Measurements from ENCODE around the gene TCP11L2. TPM values are rescaled to one million over a fixed set of nuclear protein-coding genes. Genes with fewer than 3 reads are reported as not detected.
A peak's percentile ranks its signal among the peaks of the same experiment; 100 is the strongest.

Gene TCP11L2
- total RNA-seq, 2 experiments from 2014 or later = 7.3 to 7.7 TPM

DNA sequence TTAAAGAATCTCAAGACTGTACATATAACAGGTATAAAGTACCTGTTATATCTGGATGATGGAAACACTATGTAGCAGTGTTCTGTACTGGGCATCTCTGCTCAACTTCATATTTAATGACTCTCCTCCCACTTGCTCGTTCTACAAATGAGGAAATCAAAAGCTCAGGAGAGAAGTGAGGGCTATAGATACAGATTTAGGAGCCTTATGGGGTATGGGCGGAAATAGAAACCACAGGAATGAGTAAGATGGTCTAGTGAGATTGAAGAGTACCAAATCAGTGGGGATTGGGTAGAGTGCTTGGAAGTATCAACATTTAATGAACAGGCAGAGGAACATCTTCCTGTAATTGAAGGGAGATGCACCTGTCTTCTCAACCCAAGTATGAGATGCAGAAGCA is 31.2 kb downstream of the TCP11L2 start:
- Mint-ChIP-seq H3K27me3 (no peaks in the 10 kb centered on the region), H3K27ac (no peak overlapping the region), H3K36me3 (peaks cover 10% of the 10 kb centered on the region), H3K9me3 (no peaks in the 10 kb centered on the region), H3K4me1 (peaks cover 13% of the 10 kb centered on the region), H3K4me3 (no peak overlapping the region)
- DNase-seq = no peak

DNA sequence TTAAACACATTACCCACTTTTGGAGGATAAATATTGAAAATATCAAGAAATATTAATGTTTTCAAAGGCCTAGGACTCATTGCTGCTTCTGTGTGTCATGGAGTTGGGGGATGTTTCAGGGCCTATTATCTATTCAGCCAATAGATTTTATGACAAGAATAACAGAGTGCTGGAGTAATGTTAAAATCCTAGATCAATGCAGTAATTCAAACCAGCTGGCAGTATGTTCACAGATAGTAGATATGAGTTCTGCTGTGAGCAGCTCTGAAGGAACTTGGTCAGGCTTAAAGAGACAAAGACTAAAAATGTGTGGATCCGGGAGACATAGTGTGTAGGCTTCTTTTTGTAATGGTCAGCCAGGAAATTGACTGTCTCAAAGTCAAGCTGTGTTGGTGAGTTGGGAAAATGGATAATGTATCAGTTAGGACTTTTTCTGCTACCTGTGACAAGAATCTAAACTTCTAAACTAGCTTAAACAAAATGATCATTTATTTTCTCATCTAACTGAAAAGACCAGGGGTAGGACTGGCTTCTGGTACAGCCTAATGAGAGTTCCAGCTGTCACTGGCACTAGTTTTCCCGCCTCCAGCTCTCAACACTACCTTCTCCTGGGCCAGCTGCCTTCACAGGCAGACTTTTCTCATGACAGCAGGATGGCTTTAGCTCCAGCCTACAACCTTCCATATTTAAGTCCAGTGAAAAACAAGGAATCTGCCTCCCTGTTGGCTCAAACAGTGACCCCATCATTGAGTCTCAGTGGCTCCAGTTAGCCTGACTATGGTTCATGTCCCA is 38.7 kb downstream of the TCP11L2 start:
- H3K4me3 Mint-ChIP-seq = no peak overlapping the region
- H3K4me1 Mint-ChIP-seq = peaks cover 5% of the 10 kb centered on the region
- no peaks in the 10 kb centered on the region for H3K27me3 Mint-ChIP-seq
- peaks cover 7% of the 10 kb centered on the region for H3K36me3 Mint-ChIP-seq
- DNase-seq = no peak
- peak overlapping the region; percentile 12 for H3K27ac Mint-ChIP-seq
- H3K9me3 Mint-ChIP-seq = no peaks in the 10 kb centered on the region

GRCh38 chr12:106342397-106343213 is 40.1 kb downstream of the TCP11L2 start:
- H3K4me1 Mint-ChIP-seq = peaks cover 3% of the 10 kb centered on the region

GRCh38 chr12:106343214-106343528 is 40.6 kb downstream of the TCP11L2 start:
- H3K4me3 Mint-ChIP-seq = no peak overlapping the region
- no peak overlapping the region for H3K27ac Mint-ChIP-seq
- H3K27me3 Mint-ChIP-seq = no peaks in the 10 kb centered on the region
- peaks cover 3% of the 10 kb centered on the region for H3K4me1 Mint-ChIP-seq
- no peak for DNase-seq
- no peaks in the 10 kb centered on the region for H3K9me3 Mint-ChIP-seq
- H3K36me3 Mint-ChIP-seq = peaks cover 7% of the 10 kb centered on the region

More at GRCh38 chr12:106342397-106343213, 40.1 kb downstream of the TCP11L2 start:
- Mint-ChIP-seq H3K27me3 (no peaks in the 10 kb centered on the region), H3K4me3 (no peak overlapping the region), H3K9me3 (no peaks in the 10 kb centered on the region), H3K36me3 (peaks cover 7% of the 10 kb centered on the region), H3K27ac (no peak overlapping the region)
- DNase-seq = no peak

- Mint-ChIP-seq H3K36me3 (peaks cover 4% of the 10 kb centered on the region), H3K9me3 (no peaks in the 10 kb centered on the region), H3K4me1 (peaks cover 2% of the 10 kb centered on the region), H3K27ac (no peak overlapping the region), H3K4me3 (no peak overlapping the region), H3K27me3 (no peaks in the 10 kb centered on the region)
- DNase-seq = no peak
These were observed 41.6 kb downstream of the TCP11L2 start for GRCh38 chr12:106344131-106344530.

DNA sequence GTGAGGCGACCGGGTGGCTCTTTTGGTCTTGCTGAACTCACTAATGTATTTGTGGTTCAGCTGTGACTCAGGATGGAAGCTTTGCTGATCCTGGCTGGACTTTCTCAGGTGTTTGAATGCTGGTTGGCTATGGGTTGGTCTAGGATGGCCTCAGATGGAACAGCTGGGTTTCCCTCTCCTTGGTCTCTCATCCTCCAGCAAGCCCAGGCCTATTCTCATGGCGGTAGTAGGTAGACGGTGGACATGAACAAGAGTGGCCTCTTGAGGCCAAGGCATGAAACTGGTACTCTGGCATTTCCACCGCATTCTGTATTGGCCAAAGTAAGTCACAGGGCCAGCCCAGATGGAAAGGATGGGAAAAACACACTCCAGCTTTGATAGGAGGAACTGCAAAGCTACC is 43.2 kb downstream of the TCP11L2 start:
- peaks cover 2% of the 10 kb centered on the region for H3K4me1 Mint-ChIP-seq
- H3K9me3 Mint-ChIP-seq = no peaks in the 10 kb centered on the region
- no peak overlapping the region for H3K27ac Mint-ChIP-seq
- H3K27me3 Mint-ChIP-seq = no peaks in the 10 kb centered on the region
- no peak for DNase-seq
- no peak overlapping the region for H3K4me3 Mint-ChIP-seq
- H3K36me3 Mint-ChIP-seq = peaks cover 4% of the 10 kb centered on the region

DNA sequence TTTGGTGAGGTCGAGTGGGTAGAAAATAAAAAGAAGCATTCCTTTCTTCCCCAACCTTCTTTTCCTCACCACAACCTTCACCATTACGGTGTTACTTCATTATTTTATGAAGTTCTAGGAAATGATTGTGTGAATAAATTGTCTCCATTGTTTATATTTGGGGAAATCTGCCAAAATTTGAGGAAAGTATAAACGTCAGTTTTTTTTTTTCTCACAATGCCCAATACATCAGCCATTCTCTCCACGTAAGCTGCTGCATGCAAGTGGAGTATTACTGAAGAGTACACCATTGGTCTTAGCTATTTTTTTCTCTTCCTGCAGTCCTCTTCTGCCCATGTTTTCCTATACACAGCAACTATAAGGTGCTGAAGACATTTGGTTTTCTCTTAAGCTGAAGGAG is 45.9 kb downstream of the TCP11L2 start:
- peaks cover 2% of the 10 kb centered on the region for H3K36me3 Mint-ChIP-seq
- no peak overlapping the region for H3K27ac Mint-ChIP-seq
- no peaks in the 10 kb centered on the region for H3K27me3 Mint-ChIP-seq
- H3K4me3 Mint-ChIP-seq = no peak overlapping the region
- H3K4me1 Mint-ChIP-seq = no peaks in the 10 kb centered on the region
- DNase-seq = no peak
- H3K9me3 Mint-ChIP-seq = no peaks in the 10 kb centered on the region

GRCh38 chr12:106353175-106353574 is 50.6 kb downstream of the TCP11L2 start:
- no peak overlapping the region for H3K27ac Mint-ChIP-seq
- peaks cover 2% of the 10 kb centered on the region for H3K36me3 Mint-ChIP-seq
- no peaks in the 10 kb centered on the region for H3K9me3 Mint-ChIP-seq
- no peaks in the 10 kb centered on the region for H3K27me3 Mint-ChIP-seq
- peaks cover 6% of the 10 kb centered on the region for H3K4me1 Mint-ChIP-seq
- no peak overlapping the region for H3K4me3 Mint-ChIP-seq
- no peak for DNase-seq

GRCh38 chr12:106357549-106358395 is 55.2 kb downstream of the TCP11L2 start, which contains the start of gene POLR3B:
POLR3B (plus strand) TSS chr12:106357748; CDS start chr12:106357880, 132 bp downstream.
- Mint-ChIP-seq H3K4me3 (peak within 1 kb of the TSS; percentile 87), H3K36me3 (peaks cover 6% of the 10 kb centered on the region), H3K4me1 (peaks cover 9% of the 10 kb centered on the region), H3K27ac (peak within 1 kb of the TSS; percentile 93), H3K27me3 (no peaks in the 10 kb centered on the region), H3K9me3 (no peaks in the 10 kb centered on the region)
- DNase-seq = peak; percentile 94

GRCh38 chr12:106358396-106359241 is 56.1 kb downstream of the TCP11L2 start:
- Mint-ChIP-seq H3K9me3 (no peaks in the 10 kb centered on the region), H3K36me3 (peaks cover 6% of the 10 kb centered on the region), H3K27ac (peak overlapping the region; percentile 93), H3K4me1 (peaks cover 9% of the 10 kb centered on the region), H3K27me3 (no peaks in the 10 kb centered on the region), H3K4me3 (peak overlapping the region; percentile 87)
- DNase-seq = no peak

- no peak overlapping the region for H3K27ac Mint-ChIP-seq
- DNase-seq = no peak
- H3K4me3 Mint-ChIP-seq = peak overlapping the region; percentile 19
- peaks cover 6% of the 10 kb centered on the region for H3K36me3 Mint-ChIP-seq
- no peaks in the 10 kb centered on the region for H3K9me3 Mint-ChIP-seq
- peaks cover 9% of the 10 kb centered on the region for H3K4me1 Mint-ChIP-seq
- no peaks in the 10 kb centered on the region for H3K27me3 Mint-ChIP-seq
These were observed 57.3 kb downstream of the TCP11L2 start for GRCh38 chr12:106359646-106360399.

- Mint-ChIP-seq H3K27me3 (no peaks in the 10 kb centered on the region), H3K9me3 (no peaks in the 10 kb centered on the region), H3K27ac (no peak overlapping the region), H3K36me3 (peaks cover 6% of the 10 kb centered on the region), H3K4me3 (no peak overlapping the region), H3K4me1 (peaks cover 9% of the 10 kb centered on the region)
- no peak for DNase-seq
These were observed 58.0 kb downstream of the TCP11L2 start for GRCh38 chr12:106360400-106360994.

- Mint-ChIP-seq H3K27ac (no peak overlapping the region), H3K4me3 (no peak overlapping the region)
These were observed 60.4 kb downstream of the TCP11L2 start for GRCh38 chr12:106362971-106363370.

More at GRCh38 chr12:106362971-106363370, 60.4 kb downstream of the TCP11L2 start:
- Mint-ChIP-seq H3K9me3 (no peaks in the 10 kb centered on the region), H3K27me3 (no peaks in the 10 kb centered on the region), H3K4me1 (peaks cover 3% of the 10 kb centered on the region), H3K36me3 (peaks cover 8% of the 10 kb centered on the region)
- no peak for DNase-seq
